Right lobe of liver (tissue), 6 donors: ENCODE measurements around the gene CLEC16A. TPM values are rescaled to one million over a fixed set of nuclear protein-coding genes. Genes with fewer than 3 reads are reported as not detected.

Experiments
- ATAC-seq, 4 donors: fragments of 200-7000 bp; cut with Tn5 transposase; one replicate each; pipeline ENCODE4 v1.9.1; 2020; ENCODE audit warnings: mild to moderate bottlenecking in 4 of 4, moderate library complexity in 4 of 4
- DNase-seq, 3 donors: peaks; one replicate each; pipeline ENCODE4 v3.0.0-alpha.2; 2020
- H3K27ac ChIP-seq, 3 donors: fragments of 200-600 bp; one replicate each; pipeline ENCODE4 v1.8.0; 2022
- H3K27me3 ChIP-seq, 2 donors: fragments of 200-600 bp; one replicate each; pipeline ENCODE4 v1.8.0; 2022
- H3K36me3 ChIP-seq, 4 donors: fragments of 200-600 bp; sonication (generic) in 1 of 4; one replicate each; pipeline versions ENCODE4 v1.5.1 to v1.8.0; 2017 to 2022; ENCODE audit warnings: control low read depth in 1 of 4
- H3K4me1 ChIP-seq, 4 donors: fragments of 200-600 bp; sonication (generic) in 1 of 4; one replicate each; pipeline versions ENCODE4 v1.5.1 to v1.8.0; 2017 to 2022; ENCODE audit warnings: control low read depth in 1 of 4
- H3K4me3 ChIP-seq, 3 donors: fragments of 200-600 bp; one replicate each; pipeline ENCODE4 v1.8.0; 2022
- H3K9me3 ChIP-seq, 4 donors: fragments of 200-600 bp; sonication (generic) in 1 of 4; one replicate each; pipeline versions ENCODE4 v1.5.1 to v1.8.0; 2017 to 2022; ENCODE audit warnings: control low read depth in 1 of 4
- POLR2A ChIP-seq: fragments of 450-650 bp; IDR thresholded peaks from one replicate; pipeline ENCODE4 v1.6.1; 2017; ENCODE audit warnings: antibody characterized with exemption, mild to moderate bottlenecking
- WGBS: methylation state at CpG from one replicate; pipeline ENCODE4 v1.1.6; 2018; ENCODE audit warnings: low coverage, low lambda C conversion rate; ENCODE audit not compliant: insufficient coverage; ENCODE audit errors: missing lambda C conversion rate; 5-methylcytosine and 5-hydroxymethylcytosine counted together
- intact Hi-C, 2 donors: fragments of 100-400 bp; cut with DNase I; formaldehyde crosslinking; loops; one replicate each; pipeline versions ENCODE4 v1.11.2 to v1.14.1; 2022
- total RNA-seq, 6 experiments: library from RNA; depleted of rRNA in 2 of 6; stranded (reverse); fragments of >200 nt in 2 of 6; fragmentation: NEBNext Ultra II Directional in 3 of 6; extraction: Animal tissue kit (Norgen Biotek cat#: 25700) in 3 of 6; gene quantifications; one replicate each; pipeline versions ENCODE4 v1.1.0 to v1.2.4, GENCODE V29; 2016 to 2023
- TF ChIP-seq, protein P1 (sequence below), 4 donors: fragments of 200-600 bp in 3 of 4; fragments of 450-650 bp in 1 of 4; IDR thresholded peaks; one replicate each; pipeline versions ENCODE4 v1.5.1 to v1.8.0; 2016 to 2022; ENCODE audit warnings: antibody characterized with exemption in 4 of 4, mild to moderate bottlenecking in 2 of 4
- donor health status: DM: no; HTN: yes; CAD: no.
- donor health status: DM: no; HTN: no; CAD: no.
- donor health status: DM: no; HTN: no; CAD: no.
- donor health status: DM: no; HTN: yes; CAD: no.
- donor health status: DM: no; HTN: yes; CAD: no.

CLEC16A gene
- total RNA-seq, 6 experiments from 2014 or later = 15.2 to 25.9 (median 19.8) TPM

DNA sequence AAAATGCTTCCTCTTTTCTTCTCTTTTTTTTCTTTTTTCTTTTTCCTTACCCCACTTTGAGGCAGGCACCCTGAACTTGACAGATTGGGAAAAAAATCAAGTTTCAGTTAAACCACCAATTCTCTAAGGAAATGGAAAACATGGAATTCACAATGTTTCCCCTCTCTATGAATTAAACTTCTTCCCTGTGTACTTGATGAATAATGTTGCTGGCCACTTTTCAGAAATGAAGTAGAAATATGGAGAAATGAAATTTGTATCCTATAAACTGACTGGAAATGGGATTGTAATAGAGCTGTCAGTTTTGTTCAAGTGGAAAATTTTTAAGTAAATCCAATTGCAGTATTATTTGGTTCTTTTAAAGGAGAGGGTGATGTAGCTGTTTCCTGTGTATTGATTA is 129.8 kb downstream of the CLEC16A start:
- intact Hi-C loops = no loop called here
- ATAC-seq (no peak), DNase-seq (no peak)
- H3K36me3 ChIP-seq = no peaks in the 10 kb centered on the region
- no peaks in the 10 kb centered on the region for H3K4me1 ChIP-seq
- no peaks in the 10 kb centered on the region for H3K27me3 ChIP-seq
- TF ChIP-seq, protein P1, sequence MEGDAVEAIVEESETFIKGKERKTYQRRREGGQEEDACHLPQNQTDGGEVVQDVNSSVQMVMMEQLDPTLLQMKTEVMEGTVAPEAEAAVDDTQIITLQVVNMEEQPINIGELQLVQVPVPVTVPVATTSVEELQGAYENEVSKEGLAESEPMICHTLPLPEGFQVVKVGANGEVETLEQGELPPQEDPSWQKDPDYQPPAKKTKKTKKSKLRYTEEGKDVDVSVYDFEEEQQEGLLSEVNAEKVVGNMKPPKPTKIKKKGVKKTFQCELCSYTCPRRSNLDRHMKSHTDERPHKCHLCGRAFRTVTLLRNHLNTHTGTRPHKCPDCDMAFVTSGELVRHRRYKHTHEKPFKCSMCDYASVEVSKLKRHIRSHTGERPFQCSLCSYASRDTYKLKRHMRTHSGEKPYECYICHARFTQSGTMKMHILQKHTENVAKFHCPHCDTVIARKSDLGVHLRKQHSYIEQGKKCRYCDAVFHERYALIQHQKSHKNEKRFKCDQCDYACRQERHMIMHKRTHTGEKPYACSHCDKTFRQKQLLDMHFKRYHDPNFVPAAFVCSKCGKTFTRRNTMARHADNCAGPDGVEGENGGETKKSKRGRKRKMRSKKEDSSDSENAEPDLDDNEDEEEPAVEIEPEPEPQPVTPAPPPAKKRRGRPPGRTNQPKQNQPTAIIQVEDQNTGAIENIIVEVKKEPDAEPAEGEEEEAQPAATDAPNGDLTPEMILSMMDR (IDR thresholded peaks at IDR 0.05) = no peak
- TF ChIP-seq POLR2A = no peak
- H3K4me3 ChIP-seq = no peak overlapping the region
- H3K27ac ChIP-seq = no peak overlapping the region
- H3K9me3 ChIP-seq = no peaks in the 10 kb centered on the region

DNA sequence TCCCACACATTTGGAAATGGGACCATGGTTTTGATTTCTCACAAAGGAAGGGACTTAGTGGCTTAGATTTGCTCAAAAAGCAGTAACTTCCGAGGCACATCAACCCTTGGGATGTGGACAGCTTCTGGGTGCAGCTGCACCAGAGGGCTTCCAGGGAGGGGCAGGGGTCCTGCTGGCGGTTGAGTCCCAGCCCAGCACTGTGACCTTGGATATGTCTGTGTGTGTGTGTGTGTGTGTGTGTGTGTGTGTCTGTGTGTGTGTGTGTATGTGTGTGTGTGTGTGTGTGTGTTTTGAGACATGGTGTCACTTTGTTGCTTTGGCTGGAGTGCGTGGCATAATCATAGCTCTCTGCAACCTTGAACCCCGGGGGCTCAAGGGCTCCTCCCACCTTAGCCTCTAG is 130.8 kb downstream of the CLEC16A start:
- H3K27me3 ChIP-seq = no peaks in the 10 kb centered on the region
- no peak overlapping the region for H3K4me3 ChIP-seq
- no peak overlapping the region for H3K27ac ChIP-seq
- H3K9me3 ChIP-seq = no peaks in the 10 kb centered on the region
- ATAC-seq = no peak
- no peak for DNase-seq
- H3K4me1 ChIP-seq = no peaks in the 10 kb centered on the region
- no peaks in the 10 kb centered on the region for H3K36me3 ChIP-seq
- 86% methylated on average over 2 of the region's 4 CpGs for WGBS
- TF ChIP-seq, protein P1 (IDR thresholded peaks at IDR 0.05) = no peak
- intact Hi-C loops = no loop called here

DNA sequence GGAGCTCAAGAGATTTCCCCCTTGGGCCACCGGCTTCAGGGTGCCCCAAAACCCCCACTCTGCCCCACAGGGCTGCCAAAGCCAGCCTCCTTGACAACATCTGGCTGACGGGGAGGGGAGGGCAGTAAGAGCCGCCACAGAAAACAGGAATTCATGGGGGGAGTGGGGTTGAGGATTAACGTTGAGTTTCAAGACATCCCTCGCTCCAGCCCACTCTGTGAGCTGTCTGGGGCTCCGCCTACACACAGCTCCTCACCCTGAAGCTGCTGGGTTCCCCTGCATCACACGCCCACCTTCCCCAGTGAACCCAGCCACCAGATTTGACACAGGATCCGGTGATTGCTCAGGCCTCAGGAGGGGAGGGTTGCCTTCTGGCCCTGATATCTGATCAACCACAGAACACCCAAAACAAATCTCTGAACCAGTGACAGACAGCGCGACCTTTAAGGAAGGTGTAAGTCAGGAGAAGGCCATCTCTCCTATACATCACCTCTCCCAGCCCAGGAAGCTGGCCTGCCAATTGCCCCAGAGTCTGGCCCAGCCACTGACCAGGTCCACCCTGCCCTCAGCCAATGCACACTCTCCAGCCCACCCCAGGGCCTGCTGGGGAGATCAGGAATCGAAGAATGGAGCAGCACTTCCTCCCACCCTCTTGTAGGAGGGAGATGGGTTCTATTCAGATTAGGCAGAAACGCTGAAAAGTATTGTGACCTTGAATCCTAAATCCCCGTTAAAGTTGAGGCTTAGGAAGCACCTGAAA is 132.1 kb downstream of the CLEC16A start:
- Histone ChIP-seq H3K4me1 (no peaks in the 10 kb centered on the region), H3K27me3 (no peaks in the 10 kb centered on the region), H3K27ac (no peak overlapping the region), H3K4me3 (no peak overlapping the region), H3K9me3 (no peaks in the 10 kb centered on the region), H3K36me3 (no peaks in the 10 kb centered on the region)
- 81% methylated on average over 2 of the region's 13 CpGs for WGBS
- DNase-seq = no peak
- ATAC-seq = no peak
- intact Hi-C loops = no loop called here
- no peak for TF ChIP-seq POLR2A
- TF ChIP-seq, protein P1 (IDR thresholded peaks at IDR 0.05) = no peak

DNA sequence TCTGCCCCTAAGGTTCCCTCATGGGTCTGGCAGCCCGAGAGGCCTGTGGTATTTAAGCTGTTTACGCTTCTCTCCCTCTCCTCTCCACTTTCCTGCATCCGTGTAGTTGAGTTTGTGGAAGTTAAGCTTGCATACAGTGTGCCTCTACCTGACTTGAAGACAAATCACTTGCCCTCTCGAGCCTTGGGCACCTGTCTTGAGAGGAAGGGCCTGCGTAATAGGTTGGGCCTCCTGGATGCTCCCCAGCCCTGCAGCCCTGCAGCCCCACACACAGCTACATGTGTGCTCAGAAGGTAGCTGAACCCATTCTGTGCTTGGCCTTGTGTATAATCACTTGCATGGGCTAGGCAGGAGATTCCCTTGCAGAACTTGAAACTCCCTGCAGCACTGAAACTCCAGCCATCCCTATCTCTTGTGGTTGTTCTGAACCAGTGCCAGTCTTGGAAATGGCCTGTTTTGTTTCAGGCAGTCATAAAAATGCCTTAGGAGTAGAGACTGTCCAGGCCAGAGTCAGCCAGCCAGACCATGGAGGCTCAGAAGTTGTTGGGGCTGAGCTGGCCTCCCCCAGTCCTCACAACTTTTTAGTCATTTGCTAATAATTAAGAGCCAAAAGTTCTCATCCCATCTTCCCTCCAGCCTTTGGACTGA is 134.6 kb downstream of the CLEC16A start:
- no peak for DNase-seq
- no peak overlapping the region for H3K27ac ChIP-seq
- WGBS = 90% methylated on average over 2 of the region's 5 CpGs

More for the DNA sequence above, 134.6 kb downstream of the CLEC16A start:
- Histone ChIP-seq H3K9me3 (no peaks in the 10 kb centered on the region), H3K36me3 (no peaks in the 10 kb centered on the region), H3K27me3 (no peaks in the 10 kb centered on the region), H3K4me3 (no peak overlapping the region), H3K4me1 (no peaks in the 10 kb centered on the region)
- peak in 2 of 4 donors; percentile 26 to 31 for ATAC-seq
- TF ChIP-seq POLR2A = no peak
- TF ChIP-seq, protein P1 (IDR thresholded peaks at IDR 0.05) = no peak
- intact Hi-C loops = no loop called here
